ENCODE data around the gene MYO1H. TPM values are rescaled to one million over a fixed set of nuclear protein-coding genes. Genes with fewer than 3 reads are reported as not detected.

MYO1H gene
- total and polyA plus RNA-seq, 4 experiments from 2014 or later = not detected

DNA sequence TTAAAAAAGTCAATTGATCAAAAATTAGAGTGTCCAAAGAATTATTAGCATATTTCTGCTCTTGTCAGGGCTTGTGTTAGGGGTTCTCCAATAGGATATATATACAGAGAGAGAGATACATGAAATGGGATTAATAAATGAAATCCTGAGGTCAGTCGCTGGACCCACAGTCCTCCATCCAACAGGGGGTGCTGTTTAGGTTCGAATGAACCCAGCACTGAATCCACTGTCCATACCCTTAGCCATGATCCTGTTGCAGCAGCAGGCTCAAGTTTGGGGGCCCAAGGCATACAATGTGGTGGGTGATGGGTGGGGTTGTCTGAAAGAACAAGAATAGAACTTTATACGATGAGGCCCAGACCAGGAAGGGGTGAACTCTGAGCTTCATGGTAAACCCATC lies 780 bp upstream of the MYO1H start:
- H3K27me3 Mint-ChIP-seq = peaks cover 11% of the 10 kb centered on the region in 2 donors
- no peaks in the 10 kb centered on the region for H3K36me3 Mint-ChIP-seq
- Histone ChIP-seq H3K4me3 (ENCODE audit: low read length in 2 of 2) (no peak overlapping the region), H3K27ac (ENCODE audit: low read depth, low read length) (no peak overlapping the region), H3K27me3 (ENCODE audit: insufficient read depth, low read length) (no peaks in the 10 kb centered on the region), H3K4me1 (ENCODE audit: insufficient read depth, low read length) (no peaks in the 10 kb centered on the region), H3K36me3 (ENCODE audit: insufficient read depth, low read length) (no peaks in the 10 kb centered on the region), H3K9me3 (ENCODE audit: control insufficient read depth in 1 of 2, low read length in 2 of 2) (no peaks in the 10 kb centered on the region)
- intact Hi-C loops (cut with micrococcal nuclease) = no loop called here
- H3K4me3 Mint-ChIP-seq = no peak overlapping the region
- POLR2A ChIA-PET (ENCODE audit: partially characterized antibody) = no interaction called here
- DNase-seq = no peak
- no peak overlapping the region for H3K27ac Mint-ChIP-seq
- H3K4me1 Mint-ChIP-seq = no peaks in the 10 kb centered on the region
- CTCF ChIA-PET (ENCODE audit: partially characterized antibody) = no interaction called here
- H3K9me3 Mint-ChIP-seq = peaks cover 0 to 9% (median 0%) of the 10 kb centered on the region in 8 donors

DNA sequence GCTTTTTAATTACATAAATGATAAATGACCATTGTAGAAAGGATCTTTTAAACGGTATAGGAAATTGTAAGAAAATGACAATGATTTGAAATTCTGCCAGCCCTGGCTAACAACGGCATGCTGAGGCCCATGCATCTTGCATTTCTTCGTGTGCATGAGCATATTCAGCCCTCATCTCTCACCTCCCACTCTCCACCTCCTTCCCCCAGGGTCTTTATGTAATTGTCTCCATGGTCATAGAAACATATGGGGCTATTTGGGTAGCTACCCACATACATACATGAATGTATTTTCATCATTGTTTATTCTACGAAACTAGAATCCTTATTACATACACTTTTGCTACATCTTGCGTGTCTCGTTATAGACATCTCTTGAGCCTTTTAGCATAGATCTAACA lies 4.5 kb downstream of the MYO1H start:
- no peaks in the 10 kb centered on the region for H3K27me3 ChIP-seq (ENCODE audit: insufficient read depth, low read length)
- H3K36me3 ChIP-seq (ENCODE audit: insufficient read depth, low read length) = no peaks in the 10 kb centered on the region
- H3K36me3 Mint-ChIP-seq = no peaks in the 10 kb centered on the region
- ChIA-PET CTCF (ENCODE audit: partially characterized antibody) (no interaction called here), POLR2A (ENCODE audit: partially characterized antibody) (no interaction called here)
- H3K27ac Mint-ChIP-seq = no peak overlapping the region
- H3K4me1 ChIP-seq (ENCODE audit: insufficient read depth, low read length) = no peaks in the 10 kb centered on the region
- H3K4me1 Mint-ChIP-seq = no peaks in the 10 kb centered on the region
- no peaks in the 10 kb centered on the region for H3K9me3 ChIP-seq (ENCODE audit: control insufficient read depth in 1 of 2, low read length in 2 of 2)
- intact Hi-C loops (cut with micrococcal nuclease) = no loop called here
- no peak overlapping the region for H3K4me3 Mint-ChIP-seq
- no peak overlapping the region for H3K27ac ChIP-seq (ENCODE audit: low read depth, low read length)
- no peak overlapping the region for H3K4me3 ChIP-seq (ENCODE audit: low read length in 2 of 2)
- no peaks in the 10 kb centered on the region for H3K9me3 Mint-ChIP-seq
- DNase-seq = no peak
- H3K27me3 Mint-ChIP-seq = peaks cover 8 to 15% of the 10 kb centered on the region in 2 donors

DNA sequence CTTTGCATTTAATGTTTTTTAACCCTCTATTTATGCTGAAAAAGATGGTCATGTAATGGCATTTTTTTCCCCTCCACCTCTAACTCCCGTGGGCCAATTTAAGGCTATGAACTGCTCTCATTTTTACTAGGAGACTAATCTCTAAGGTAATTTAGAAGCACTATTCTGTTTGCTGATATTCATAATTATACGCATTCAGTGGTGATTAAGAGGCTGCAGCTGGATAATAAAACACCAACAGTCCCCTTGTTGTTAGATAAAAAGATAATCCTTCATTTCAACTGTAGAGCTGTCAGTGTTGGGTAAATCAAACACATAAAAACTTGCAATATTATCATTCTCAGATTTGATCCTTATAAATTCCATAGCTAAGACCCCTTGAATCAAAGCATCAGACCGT lies 8.9 kb downstream of the MYO1H start:
- no peaks in the 10 kb centered on the region for H3K9me3 ChIP-seq (ENCODE audit: control insufficient read depth in 1 of 2, low read length in 2 of 2)
- H3K4me3 ChIP-seq (ENCODE audit: low read length in 2 of 2) = no peak overlapping the region
- H3K36me3 ChIP-seq (ENCODE audit: insufficient read depth, low read length) = no peaks in the 10 kb centered on the region
- H3K4me3 Mint-ChIP-seq = no peak overlapping the region
- POLR2A ChIA-PET (ENCODE audit: partially characterized antibody) = no interaction called here
- peaks cover 3 to 17% of the 10 kb centered on the region in 2 donors for H3K27me3 Mint-ChIP-seq
- CTCF ChIA-PET (ENCODE audit: partially characterized antibody) = interaction anchor here (1.1 kb wide), 1 partner anchor 241 kb away, joined by 3 read pairs; no protein-coding TSS in a partner anchor
- intact Hi-C loops (cut with micrococcal nuclease) = no loop called here
- H3K27ac ChIP-seq (ENCODE audit: low read depth, low read length) = no peak overlapping the region
- H3K9me3 Mint-ChIP-seq = no peaks in the 10 kb centered on the region
- no peak for DNase-seq
- H3K27me3 ChIP-seq (ENCODE audit: insufficient read depth, low read length) = no peaks in the 10 kb centered on the region
- H3K4me1 ChIP-seq (ENCODE audit: insufficient read depth, low read length) = no peaks in the 10 kb centered on the region
- H3K27ac Mint-ChIP-seq = peak overlapping the region in 1 of 7 donors; percentile 52
- H3K4me1 Mint-ChIP-seq = peaks cover 4 to 8% (median 8%) of the 10 kb centered on the region in 4 donors
- H3K36me3 Mint-ChIP-seq = no peaks in the 10 kb centered on the region

DNA sequence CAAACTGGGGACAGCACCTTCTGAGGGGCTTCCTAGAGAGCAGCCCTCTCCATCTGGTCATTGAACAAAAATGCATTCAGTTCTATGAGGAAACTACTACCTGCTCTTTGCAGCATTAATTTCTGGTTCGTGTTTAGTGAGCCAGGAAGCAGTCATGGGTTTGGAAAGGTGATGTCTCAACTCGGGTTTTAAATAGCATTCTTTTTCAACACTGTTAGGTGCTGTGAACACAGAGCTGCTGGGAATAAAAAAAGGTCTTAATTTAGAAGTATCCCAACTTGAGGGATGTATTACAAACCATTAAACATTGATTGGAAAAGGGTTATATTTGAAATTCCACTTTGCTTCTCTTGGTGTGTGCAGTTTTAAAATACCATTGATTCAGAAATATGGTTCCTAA lies 9.3 kb downstream of the MYO1H start:
- H3K27ac ChIP-seq (ENCODE audit: low read depth, low read length) = no peak overlapping the region
- no peaks in the 10 kb centered on the region for H3K27me3 ChIP-seq (ENCODE audit: insufficient read depth, low read length)
- no peak for DNase-seq
- H3K4me3 ChIP-seq (ENCODE audit: low read length in 2 of 2) = no peak overlapping the region
- Mint-ChIP-seq H3K4me3 (no peak overlapping the region), H3K4me1 (peaks cover 4 to 8% (median 8%) of the 10 kb centered on the region in 4 donors), H3K36me3 (no peaks in the 10 kb centered on the region), H3K9me3 (no peaks in the 10 kb centered on the region), H3K27ac (no peak overlapping the region), H3K27me3 (peaks cover 3 to 17% of the 10 kb centered on the region in 2 donors)
- no peaks in the 10 kb centered on the region for H3K36me3 ChIP-seq (ENCODE audit: insufficient read depth, low read length)
- H3K4me1 ChIP-seq (ENCODE audit: insufficient read depth, low read length) = no peaks in the 10 kb centered on the region
- POLR2A ChIA-PET (ENCODE audit: partially characterized antibody) = no interaction called here
- intact Hi-C loops (cut with micrococcal nuclease) = no loop called here
- no peaks in the 10 kb centered on the region for H3K9me3 ChIP-seq (ENCODE audit: control insufficient read depth in 1 of 2, low read length in 2 of 2)
- CTCF ChIA-PET (ENCODE audit: partially characterized antibody) = interaction anchor here (1.1 kb wide), 1 partner anchor 241 kb away, joined by 3 read pairs; no protein-coding TSS in a partner anchor

DNA sequence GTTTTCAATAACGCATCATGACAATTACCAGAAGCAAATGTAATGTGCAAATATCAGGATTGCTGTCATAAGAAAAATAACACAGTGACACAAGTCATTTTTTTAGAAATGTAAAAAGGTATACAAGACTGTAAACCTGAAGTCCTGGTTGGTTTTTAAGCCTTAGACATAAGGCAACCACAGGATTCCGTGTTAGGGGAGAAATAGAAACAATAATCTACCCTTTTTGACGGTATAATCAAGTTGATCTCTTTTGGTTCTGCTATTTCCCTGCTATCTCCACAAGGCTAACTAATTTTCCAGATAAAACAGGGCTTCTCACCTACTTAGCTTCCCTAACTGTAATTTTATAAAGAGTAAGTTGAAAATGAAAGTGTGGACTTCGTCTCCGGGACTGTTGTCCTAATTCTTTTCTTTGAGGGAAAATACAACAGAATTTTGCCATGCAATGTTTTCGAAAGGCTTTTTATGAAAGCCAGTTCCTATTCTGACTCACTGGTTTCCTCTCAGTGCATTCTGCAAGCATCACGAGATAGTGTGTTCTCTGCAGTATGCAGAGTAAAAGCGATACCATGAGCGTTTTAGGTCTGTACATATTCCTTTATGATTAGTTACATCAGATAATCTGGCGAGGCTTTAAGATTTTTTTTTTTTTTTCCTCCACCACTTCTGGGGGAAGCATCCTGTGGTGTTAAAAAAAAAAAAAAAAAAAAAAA lies 10.6 kb downstream of the MYO1H start:
- Mint-ChIP-seq H3K27ac (peak overlapping the region in 1 of 7 donors; percentile 7), H3K9me3 (no peaks in the 10 kb centered on the region), H3K4me3 (peak overlapping the region; percentile 56 to 83 (median 73)), H3K4me1 (peaks cover 4 to 8% (median 8%) of the 10 kb centered on the region in 4 donors), H3K36me3 (no peaks in the 10 kb centered on the region), H3K27me3 (peaks cover 7 to 12% of the 10 kb centered on the region in 2 donors)
- no peak for DNase-seq
- Histone ChIP-seq H3K9me3 (ENCODE audit: control insufficient read depth in 1 of 2, low read length in 2 of 2) (no peaks in the 10 kb centered on the region), H3K27ac (ENCODE audit: low read depth, low read length) (no peak overlapping the region), H3K36me3 (ENCODE audit: insufficient read depth, low read length) (no peaks in the 10 kb centered on the region), H3K27me3 (ENCODE audit: insufficient read depth, low read length) (no peaks in the 10 kb centered on the region), H3K4me3 (ENCODE audit: low read length in 2 of 2) (no peak overlapping the region), H3K4me1 (ENCODE audit: insufficient read depth, low read length) (no peaks in the 10 kb centered on the region)
- CTCF ChIA-PET (ENCODE audit: partially characterized antibody) = no interaction called here
- POLR2A ChIA-PET (ENCODE audit: partially characterized antibody) = no interaction called here
- intact Hi-C loops (cut with micrococcal nuclease) = no loop called here

DNA sequence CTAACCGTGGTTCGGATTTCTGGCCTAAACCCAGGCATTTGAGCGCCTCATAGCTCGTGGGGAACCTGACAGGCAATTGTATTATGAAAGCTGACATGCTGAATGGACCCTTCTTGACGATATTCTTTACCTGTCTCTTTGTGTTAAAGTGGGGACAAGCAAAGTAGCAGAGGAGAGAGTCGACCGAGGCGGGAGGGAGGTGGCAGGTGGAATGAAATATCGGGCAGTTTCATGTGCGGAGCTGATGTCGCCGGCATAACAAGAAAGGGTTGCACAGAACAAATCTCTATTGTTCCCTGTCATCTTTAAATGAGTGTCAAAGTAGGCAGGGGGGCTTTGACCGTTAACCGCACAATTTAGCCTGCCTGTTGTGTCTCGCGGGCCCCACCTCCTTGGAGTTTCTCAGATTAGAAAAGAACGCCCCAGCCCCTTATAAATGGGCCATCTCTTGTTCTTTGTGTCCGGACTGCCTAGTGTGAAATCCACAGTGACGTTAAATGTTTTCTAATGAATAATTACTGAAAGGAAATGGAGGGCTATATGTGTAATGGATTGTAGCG lies 11.5 kb downstream of the MYO1H start:
- no peaks in the 10 kb centered on the region for H3K36me3 ChIP-seq (ENCODE audit: insufficient read depth, low read length)
- no peaks in the 10 kb centered on the region for H3K36me3 Mint-ChIP-seq
- intact Hi-C loops (cut with micrococcal nuclease) = no loop called here
- H3K27me3 Mint-ChIP-seq = peaks cover 5 to 12% of the 10 kb centered on the region in 2 donors
- H3K4me3 ChIP-seq (ENCODE audit: low read length in 2 of 2) = no peak overlapping the region
- H3K9me3 Mint-ChIP-seq = no peaks in the 10 kb centered on the region
- H3K9me3 ChIP-seq (ENCODE audit: control insufficient read depth in 1 of 2, low read length in 2 of 2) = no peaks in the 10 kb centered on the region
- ChIA-PET POLR2A (ENCODE audit: partially characterized antibody) (no interaction called here), CTCF (ENCODE audit: partially characterized antibody) (no interaction called here)
- H3K27ac ChIP-seq (ENCODE audit: low read depth, low read length) = no peak overlapping the region
- peaks cover 4 to 8% (median 8%) of the 10 kb centered on the region in 4 donors for H3K4me1 Mint-ChIP-seq
- no peak overlapping the region for H3K4me3 Mint-ChIP-seq
- no peak overlapping the region for H3K27ac Mint-ChIP-seq
- no peak for DNase-seq
- no peaks in the 10 kb centered on the region for H3K4me1 ChIP-seq (ENCODE audit: insufficient read depth, low read length)
- no peaks in the 10 kb centered on the region for H3K27me3 ChIP-seq (ENCODE audit: insufficient read depth, low read length)

DNA sequence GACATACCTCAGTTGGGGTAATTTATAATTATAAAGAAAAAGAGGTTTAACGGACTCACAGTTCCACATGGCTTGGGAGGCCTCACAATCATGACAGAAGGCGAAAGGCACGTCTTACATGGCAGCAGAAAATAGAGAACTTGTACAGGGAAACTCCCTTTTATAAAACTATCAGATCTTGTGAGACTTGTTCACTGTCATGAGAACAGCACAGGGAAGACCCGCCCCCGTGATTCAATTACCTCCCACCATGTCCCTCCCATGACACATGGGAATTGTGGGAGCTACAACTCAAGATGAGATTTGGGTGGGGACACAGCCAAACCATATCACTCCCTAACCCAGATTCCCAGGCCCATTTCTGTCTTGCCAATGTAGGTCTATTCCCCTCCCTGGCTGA lies 22.1 kb downstream of the MYO1H start:
- Histone ChIP-seq H3K9me3 (ENCODE audit: control insufficient read depth in 1 of 2, low read length in 2 of 2) (no peaks in the 10 kb centered on the region), H3K4me3 (ENCODE audit: low read length in 2 of 2) (no peak overlapping the region), H3K27me3 (ENCODE audit: insufficient read depth, low read length) (no peaks in the 10 kb centered on the region), H3K4me1 (ENCODE audit: insufficient read depth, low read length) (no peaks in the 10 kb centered on the region), H3K36me3 (ENCODE audit: insufficient read depth, low read length) (no peaks in the 10 kb centered on the region), H3K27ac (ENCODE audit: low read depth, low read length) (no peak overlapping the region)
- ChIA-PET CTCF (ENCODE audit: partially characterized antibody) (interaction anchor here (1.0 kb wide), 1 partner anchor 185 kb away, joined by 3 read pairs; no protein-coding TSS in a partner anchor), POLR2A (ENCODE audit: partially characterized antibody) (no interaction called here)
- no peak overlapping the region for H3K4me3 Mint-ChIP-seq
- no peak for DNase-seq
- no peak overlapping the region for H3K27ac Mint-ChIP-seq
- no peaks in the 10 kb centered on the region for H3K36me3 Mint-ChIP-seq
- intact Hi-C loops (cut with micrococcal nuclease) = no loop called here
- peaks cover 9 to 12% of the 10 kb centered on the region in 2 donors for H3K27me3 Mint-ChIP-seq
- H3K9me3 Mint-ChIP-seq = no peaks in the 10 kb centered on the region
- no peaks in the 10 kb centered on the region for H3K4me1 Mint-ChIP-seq
